HG03571 (cell line): ENCODE measurements around the gene MYCL.
"Not testable (repeated sequence)": the region's sequence is repeated elsewhere in the genome, so short reads cannot be mapped to it uniquely, and the experiment has no call there.

Source experiments
- ATAC-seq: cut with Tn5 transposase; IDR thresholded peaks from one replicate; pipeline ENCODE4 v1.9.1; 2021; ENCODE audit not compliant: unreplicated experiment

Gene MYCL

DNA sequence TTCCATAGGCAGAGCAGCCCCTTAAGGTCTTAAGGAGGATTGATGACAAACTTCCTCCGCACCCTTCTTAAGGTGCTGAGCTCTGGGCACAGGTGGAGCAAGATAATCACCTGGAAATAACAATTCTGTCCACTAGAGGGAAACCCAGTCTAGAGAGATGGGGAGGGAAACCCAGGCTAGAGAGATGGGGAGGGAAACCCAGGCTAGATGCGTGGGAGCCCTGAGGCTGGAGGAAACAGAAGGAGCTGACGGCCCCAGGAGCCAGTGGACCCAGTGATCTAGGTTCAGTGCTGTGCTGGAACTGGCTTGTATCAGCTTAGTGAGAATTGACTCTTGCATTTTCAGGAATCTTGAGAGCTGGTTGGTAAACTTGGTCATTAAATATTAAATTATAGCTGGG, 17.8 kb upstream of the MYCL start:
- peak; percentile 80 for ATAC-seq

DNA sequence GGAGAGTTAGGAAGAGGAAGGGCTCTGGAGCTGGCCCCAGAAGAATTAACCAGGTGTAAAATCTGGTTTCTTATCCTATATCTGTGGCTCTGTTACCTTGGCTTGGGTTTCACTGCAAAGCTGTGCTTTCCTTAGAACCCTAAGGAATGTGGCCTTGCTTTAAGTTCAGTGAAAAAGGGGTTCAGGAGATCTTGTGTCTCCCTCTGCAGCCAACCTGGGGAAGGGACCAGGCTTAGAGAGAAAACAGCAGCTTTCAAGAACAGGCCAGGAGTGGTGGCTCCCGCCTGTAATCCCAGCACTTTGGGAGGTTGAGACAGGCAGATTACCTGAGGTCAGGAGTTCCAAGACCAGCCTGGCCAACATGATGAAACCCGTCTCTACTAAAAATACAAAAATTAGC, 16.1 kb upstream of the MYCL start:
- no peak for ATAC-seq

DNA sequence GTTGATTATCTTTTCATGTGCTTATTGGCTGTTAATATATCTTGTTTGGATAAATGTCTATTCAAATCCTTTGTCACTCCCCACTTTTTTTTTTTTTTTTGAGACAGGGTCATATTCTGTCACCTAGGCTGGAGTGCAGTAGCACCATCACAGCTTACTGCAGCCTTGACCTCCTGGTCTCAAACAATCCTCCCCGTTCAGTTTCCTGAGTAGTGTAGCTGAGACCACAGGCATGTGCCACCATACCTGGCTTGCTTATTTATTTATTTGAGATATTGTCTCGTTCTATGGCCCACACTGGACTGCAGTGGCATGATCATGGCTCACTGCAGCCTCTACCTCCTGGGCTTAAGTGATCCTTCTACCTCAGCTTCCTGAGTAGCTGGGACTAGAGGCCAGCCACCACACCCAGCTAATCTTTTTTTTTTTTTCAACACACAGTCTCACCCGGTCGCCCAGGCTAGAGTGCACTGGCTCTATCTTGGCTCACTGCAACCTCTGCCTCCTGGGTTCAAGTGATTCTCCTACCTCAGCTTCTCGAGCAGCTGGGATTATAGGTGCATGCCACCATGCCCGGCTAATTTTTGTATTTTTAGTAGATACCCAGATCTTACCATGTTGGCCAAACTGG, 13.9 kb upstream of the MYCL start:
- ATAC-seq: no peak

DNA sequence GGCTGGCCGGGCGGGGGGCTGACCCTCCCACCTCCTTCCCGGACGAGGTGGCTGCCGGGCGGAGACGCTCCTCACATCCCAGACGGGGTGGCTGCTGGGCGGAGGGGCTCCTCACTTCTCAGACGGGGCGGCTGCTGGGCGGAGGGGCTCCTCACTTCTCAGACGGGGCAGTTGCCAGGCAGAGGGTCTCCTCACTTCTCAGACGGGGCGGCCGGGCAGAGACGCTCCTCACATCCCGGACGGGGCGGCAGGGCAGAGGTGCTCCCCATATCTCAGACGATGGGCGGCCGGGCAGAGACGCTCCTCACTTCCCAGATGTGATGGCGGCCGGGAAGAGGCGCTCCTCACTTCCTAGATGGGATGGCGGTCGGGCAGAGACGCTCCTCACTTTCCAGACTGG, 11.4 kb upstream of the MYCL start:
- ATAC-seq: not testable (repeated sequence)

DNA sequence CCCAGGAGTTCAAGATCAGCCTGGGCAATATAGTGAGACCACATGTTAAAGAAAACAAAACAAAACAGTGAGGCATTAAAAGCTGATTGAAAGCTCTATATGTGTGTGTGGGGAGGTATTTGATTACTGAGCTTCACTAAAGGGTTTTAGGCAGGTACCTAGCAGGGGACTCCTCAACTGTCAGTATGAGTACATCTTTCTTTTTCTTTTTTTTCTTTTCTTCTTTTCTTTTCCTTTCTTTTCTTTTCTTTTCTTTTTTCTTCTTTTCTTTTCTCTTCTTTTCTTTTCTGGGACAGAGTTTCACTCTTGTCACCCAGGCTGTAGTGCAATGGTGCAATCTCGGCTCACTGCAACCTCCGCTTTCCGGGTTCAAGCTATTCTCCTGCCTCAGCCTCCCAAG, 8.5 kb upstream of the MYCL start:
- no peak for ATAC-seq

DNA sequence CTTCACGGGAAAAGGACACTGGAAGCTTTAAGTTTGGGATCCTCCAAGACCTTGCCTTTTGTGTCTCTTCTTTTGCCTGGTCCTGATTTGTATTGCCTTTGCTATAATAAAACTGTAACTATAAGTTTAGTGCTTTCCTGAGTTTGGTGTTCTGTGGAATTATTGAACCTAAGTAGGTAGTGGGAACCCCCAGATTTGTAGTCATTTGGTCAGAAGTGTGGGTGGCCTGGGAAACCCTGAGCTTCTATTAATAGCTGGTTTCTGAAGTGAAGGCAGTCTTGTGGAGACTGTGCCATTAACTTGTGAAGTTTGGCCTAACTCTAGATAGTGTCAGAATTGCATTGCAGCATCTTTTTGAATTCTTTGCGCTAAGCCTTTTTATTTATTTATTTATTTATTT, 6.8 kb upstream of the MYCL start:
- ATAC-seq: no peak

DNA sequence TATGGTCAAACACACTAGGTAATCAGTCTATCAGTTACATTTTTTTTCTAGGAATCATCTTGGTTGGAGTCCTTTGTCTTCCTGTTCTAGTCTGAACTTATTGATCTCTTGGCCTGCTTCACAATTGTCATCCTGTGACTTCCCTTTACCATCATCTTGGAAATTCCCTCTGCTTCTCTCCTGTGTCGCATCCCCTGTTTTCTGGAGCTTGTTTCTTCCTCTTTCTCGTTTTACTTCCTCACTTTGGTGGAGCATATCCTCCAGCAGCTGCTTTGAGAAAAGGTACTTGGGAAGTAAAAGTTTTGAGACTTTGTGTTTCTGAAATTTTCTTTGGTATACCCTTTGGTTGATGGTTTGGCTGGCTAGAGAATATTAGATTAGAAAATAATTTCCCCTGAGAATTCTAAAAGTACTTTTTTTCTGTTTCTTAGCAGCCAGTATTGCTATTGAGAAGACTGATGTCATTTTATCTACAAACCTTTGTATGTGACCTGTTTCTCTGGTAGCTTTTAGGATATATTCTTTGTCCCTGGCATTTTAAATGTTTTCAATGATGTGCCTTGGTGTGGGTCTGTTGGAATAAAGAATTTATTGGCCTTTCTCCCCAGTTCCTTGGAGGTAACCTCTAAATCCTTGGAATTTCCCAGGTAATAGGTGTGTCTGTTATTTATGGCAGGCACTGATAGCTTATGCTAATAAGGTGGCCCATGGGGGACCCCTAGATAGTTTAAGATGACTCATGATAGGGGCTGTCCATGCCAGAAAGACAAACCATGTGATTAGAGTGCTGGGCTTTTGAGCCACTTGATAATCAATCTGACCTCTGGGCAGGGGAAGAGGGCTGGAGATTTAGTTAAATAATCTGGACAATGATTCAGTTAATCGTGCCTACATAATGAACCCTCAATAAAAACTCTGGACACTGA, 6.1 kb upstream of the MYCL start:
- ATAC-seq: no peak

DNA sequence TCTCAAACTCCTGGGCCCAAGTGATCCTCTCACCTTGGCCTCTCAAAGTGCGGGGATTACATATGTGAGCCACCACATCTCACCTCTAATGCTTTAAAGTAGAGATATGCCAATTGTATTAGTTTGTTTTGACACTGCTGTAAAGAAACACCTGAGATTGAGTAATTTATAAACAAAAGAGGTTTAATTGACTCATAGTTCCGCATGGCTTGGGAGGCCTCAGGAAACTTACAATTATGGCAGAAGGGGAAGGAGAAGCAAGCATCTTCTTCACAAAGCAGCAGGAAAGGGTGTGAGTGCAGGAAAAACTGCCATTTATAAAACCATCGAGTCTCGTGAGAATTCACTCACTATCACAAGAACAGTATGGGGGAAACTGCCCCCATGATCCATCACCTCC, 3.5 kb upstream of the MYCL start:
- ATAC-seq: no peak

DNA sequence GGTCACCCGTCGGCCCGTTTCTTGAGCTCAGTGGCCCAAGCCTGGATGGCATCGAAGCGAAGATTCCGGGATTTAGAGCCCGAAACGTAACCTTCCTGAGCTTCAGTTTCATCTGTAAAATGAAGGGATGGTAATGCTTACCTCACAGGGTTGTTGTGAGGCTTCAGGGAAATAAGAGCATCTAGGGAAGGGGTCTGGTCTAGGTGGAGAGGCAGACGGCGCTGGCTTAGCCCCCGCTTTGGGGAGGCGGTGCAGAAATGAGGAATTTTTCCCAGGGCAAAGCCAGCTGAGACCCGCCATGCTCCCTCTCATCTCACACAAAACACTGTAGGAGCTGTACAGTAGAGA, 717 bp upstream of the MYCL start:
- no peak for ATAC-seq

DNA sequence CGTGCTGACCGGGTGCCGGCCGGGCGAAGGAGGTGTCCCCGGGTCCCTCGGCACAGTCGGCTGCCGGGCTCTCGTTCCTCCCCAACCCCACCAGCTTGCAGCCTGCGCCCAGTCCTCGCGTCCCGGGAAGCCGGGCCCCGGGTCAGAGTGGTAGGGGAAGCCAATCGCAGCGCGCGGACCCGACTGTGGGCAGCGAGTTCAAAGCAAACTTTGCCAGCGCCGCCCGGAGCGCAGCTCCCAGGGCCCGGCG, 328 bp downstream of the MYCL start:
- peak; percentile 15 for ATAC-seq

DNA sequence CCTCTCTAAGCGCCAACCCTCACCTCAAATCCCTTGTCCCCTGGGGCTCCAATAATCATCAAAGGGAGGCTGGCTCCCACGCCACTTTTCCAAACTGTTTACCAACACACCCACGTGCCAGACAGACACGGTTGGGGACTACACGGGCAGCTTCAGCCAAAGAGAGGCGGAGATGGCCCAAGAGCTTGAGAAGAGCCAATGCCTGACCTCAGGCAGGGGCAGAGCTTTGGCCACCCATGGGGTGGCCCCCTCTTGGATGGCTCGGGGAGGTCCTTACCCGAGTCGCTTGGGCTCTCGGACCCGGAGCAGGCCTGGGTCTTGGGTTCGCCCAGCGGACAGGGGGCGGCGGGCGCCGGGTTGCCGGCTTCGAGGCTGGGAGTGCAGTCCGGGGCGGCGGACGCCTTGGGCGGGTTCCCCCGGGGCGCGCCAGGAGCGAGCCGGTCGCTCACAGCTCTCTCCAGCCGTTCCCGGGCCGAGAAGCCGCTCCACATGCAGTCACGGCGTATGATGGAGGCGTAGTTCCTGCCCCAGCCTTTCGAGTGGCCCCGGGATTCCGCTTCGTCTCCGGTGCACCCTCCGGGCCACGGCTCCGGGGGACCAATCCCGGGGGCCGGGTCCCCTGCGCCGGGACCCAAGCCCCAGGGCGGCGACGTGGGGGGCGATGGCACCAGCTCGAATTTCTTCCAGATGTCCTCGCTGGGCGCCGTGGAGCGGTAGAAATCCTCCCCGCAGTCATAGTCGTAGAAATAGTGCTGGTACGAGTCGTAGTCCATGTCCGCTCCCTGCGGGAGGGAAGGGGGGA, 854 bp downstream of the MYCL start:
- ATAC-seq: no peak

DNA sequence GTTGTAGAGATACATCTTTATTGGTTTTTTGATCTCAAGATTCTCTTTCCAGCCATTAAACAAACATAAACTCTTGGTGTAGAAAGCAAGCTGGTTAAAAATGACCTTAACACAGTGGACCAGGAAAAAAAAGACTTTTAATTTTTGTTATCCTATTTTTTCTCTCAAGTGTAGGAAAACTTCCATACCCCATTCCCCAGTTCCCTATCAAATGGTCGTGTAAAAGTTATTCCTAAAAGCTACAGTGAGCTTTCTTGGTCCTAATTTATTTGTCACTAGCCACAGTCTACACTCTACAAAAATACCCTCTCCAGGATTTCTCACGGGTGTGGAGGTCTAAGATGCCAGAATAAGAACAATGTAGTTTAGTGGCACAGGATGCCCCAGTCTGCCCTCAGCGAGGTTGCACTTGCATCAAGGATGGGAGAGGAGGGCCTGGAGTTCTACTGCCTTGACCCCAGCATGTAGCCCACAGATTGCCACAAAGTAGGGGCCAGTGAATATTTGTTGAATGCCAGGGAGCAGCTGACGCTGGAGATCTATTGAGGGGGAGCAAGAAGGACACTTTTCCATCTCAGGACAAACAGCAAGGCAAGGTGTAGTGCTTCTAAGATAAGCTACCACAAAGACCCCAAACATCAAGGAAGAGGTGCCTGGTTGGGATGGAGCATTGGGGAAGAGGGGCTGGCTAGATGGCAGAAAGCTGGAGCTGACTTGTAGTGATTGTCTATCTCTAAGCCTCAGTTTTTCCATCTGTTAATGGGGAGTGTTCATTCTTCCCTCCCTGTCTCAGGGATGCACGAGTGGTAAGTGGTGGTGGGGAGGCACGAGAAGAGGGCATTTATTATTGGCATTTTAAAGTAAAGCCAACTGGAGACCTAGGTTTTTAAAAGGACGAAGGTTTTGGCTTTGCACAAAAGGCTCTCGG, 1.8 kb downstream of the MYCL start:
- ATAC-seq: no peak

DNA sequence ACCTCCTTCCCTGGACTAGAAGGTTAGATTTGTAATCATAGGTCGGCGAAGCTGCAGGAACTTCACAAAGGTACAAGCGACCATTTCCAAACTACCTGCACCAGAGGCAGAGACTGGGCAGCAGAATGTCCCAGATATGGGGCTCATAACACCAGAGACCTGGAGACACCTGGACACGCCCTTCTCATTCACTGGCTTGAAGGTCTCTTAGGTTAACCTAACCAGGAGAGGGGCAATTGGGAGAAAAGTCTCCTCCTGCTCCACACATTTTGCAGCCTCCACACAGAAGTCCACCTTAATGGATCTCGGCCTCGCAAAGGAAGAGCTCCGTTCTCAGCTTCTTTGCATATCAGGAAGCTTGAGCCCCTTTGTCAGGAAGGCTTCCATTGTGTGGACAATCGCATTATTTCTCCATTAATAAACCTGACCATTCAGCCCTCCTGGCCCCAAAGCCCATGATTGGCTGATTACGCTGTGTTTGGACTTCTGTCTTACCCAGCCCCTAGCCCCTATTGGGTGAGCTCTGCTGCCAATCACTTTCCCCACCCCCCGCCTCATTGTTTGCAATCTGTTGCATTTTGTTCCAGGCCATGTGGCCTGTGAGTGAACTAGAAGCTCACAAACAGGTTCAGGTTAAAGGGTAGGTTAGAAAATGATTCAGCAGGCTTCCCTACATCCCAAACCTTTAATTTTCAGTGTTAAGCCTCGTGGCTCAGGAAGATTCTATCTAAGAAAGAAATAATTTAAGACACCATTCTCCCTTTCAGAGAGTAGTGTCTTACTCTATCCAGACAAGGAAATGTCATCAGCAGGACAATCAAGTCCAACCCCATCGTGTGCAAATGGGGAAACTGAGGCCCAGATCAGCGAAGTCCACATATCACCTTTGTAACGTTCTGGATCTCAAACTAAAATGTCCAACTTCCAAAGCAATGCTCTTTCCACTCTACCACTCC, 2.8 kb downstream of the MYCL start:
- no peak for ATAC-seq

DNA sequence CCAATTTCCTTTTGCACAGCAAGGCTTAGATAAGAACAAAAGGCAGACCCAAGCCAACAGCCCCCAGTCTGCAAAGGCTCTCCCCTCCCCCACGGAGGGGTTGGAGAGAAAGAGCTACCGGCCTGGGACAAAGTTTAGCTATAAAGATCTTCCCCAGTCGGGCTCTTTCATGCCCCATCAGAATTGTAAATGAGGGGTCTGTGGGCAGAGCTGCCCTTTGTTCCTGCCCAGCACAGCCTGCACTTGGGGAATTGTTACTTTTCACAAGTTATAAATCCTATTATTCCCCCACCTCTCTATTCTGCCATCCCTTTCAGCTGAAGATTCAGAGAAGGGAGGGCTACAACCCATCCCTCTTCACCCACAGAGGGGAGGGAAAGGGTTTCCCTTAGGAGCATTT, 3.5 kb downstream of the MYCL start:
- ATAC-seq: no peak

DNA sequence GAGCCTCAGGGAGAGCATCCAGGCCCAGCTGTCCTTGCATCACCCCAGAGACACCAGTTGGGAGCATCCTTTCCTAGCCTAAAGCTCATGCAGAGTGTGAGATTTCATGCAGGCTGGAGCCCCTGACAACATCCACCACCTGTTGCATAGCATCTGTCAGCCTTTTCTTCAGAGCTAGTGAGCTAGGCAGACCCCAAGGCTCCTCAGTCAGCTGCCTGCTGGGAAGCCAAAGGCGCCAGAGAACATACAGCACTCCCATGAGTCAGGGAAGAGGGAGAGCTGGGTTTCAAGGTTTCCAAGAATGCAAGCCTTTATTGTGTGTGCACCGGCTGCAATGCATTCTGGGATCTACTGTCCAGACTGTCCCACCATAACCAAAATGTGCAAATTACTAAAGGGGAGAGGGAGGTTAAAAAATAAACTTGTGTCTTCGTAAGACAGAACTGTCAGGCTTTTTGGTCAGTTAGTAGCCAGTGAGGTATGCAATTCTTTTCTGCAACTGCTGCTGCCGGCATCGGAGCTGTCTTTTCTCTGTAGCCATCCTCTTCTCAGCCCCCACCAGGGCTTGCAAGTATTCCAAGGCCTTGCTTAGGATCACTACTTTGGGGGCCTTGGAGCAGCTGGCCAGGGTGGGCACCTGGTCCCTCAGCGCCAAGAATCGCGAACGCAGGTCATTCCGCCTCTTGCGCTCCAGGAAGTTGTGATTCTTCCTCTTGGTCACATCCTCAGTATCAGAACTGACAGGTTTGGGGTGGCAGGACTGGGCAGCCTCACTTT, 4.6 kb downstream of the MYCL start:
- no peak for ATAC-seq

DNA sequence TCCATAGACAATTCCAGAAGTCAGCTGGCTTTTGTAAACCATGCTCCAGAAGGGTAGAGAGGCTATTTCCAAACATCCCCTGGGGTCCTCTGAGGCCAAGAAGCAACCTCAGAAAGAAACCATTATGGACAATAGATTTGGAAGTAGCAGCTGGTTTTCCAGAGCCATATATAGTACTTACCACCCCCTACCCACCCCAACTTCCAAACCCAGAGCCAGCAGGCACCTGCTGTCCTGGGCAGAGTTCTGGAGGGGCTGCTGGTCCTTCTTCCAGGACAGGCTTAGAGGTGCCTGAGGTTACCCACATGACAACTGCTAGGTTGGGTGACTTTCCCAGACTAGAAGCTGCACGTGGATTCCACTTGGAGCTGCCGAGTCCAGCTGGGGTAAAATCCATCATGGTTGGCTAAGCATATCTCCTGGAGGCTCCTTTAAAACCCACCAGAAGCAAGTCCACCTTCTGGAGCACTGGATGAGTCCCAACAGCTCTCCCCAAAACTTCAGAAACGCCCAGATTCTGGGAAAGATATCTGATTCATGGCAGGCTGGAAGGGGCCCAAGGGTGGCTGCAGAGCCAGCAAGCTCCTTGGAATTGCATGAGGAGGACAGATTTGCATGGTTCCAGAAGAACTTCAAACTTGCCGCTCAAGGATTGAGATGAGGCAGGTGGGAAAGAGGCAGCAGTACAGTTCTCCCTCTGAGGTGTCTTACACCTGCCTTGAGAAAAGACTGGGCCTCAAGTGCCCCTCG, 5.8 kb downstream of the MYCL start:
- ATAC-seq: no peak

DNA sequence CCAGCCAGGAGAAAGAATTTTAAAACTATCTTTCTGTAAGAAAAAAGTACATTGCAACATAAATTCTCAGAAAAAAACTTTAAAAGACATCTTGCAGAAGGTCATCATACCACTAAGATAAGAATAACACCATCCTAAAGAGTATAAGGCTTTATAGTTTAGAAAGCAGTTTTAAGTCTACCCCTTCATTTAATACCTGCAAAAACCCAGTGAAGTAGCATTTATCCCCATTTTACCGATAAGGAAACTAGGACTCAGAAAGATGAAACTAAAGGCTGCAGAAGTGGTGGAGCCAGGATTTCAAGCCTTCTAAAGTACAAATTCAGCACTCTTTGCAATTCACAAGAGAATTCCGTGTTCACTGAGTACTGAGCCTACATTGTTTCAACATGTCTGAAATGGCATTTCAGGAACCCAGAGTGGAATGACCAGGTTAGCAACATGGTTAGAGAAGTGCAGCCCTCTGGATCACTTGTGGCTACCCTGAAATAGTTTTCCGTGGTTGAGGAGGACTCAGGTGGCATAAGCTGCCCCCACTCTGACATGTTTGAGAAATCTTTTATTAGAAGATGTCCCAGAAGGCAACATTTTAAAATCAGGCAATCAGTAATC, 6.7 kb downstream of the MYCL start:
- ATAC-seq: no peak
